DOHH2 (cell line): ENCODE measurements around the gene KRTAP1-3.

Experiments
- EZH2phosphoT487 ChIP-seq: fragments of 200-600 bp; sonication (generic); IDR thresholded peaks from 2 replicates; pipeline ENCODE4 v1.6.1; 2017; ENCODE audit warnings: borderline replicate concordance, mild to moderate bottlenecking, antibody characterized with exemption, low read length, moderate library complexity, mixed read lengths
- TF ChIP-seq, protein P1 (sequence below): fragments of 200-600 bp; sonication (generic); IDR thresholded peaks from one replicate; pipeline ENCODE4 v1.5.1; 2014; ENCODE audit warnings: antibody characterized with exemption, mild to moderate bottlenecking, low read depth, low read length; ENCODE audit not compliant: poor library complexity, severe bottlenecking

DNA sequence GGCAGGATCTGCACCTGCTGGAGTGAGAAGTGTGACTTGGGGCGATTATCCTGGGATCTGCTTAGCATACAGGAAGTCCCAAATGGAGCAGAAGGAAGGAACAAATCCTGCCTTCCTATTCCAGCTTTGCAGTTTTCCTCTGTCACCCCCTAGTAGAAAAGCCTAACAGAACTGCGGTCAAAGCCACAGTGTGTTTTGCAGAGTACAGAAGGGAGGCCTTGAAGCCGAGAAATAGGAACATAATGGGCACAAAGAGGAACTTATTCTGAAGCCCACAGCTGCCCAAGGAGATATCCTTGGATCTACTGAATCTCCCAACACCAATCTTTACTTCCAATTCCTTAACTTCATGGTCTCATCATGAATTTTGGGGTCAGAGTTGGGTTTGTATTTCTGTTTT lies 16.1 kb downstream of the KRTAP1-3 start:
- TF ChIP-seq, protein P1, sequence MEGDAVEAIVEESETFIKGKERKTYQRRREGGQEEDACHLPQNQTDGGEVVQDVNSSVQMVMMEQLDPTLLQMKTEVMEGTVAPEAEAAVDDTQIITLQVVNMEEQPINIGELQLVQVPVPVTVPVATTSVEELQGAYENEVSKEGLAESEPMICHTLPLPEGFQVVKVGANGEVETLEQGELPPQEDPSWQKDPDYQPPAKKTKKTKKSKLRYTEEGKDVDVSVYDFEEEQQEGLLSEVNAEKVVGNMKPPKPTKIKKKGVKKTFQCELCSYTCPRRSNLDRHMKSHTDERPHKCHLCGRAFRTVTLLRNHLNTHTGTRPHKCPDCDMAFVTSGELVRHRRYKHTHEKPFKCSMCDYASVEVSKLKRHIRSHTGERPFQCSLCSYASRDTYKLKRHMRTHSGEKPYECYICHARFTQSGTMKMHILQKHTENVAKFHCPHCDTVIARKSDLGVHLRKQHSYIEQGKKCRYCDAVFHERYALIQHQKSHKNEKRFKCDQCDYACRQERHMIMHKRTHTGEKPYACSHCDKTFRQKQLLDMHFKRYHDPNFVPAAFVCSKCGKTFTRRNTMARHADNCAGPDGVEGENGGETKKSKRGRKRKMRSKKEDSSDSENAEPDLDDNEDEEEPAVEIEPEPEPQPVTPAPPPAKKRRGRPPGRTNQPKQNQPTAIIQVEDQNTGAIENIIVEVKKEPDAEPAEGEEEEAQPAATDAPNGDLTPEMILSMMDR = no peak
- TF ChIP-seq EZH2phosphoT487 = no peak
